Glutamatergic neuron (in vitro differentiated cells): ENCODE data around the gene METAP1. TPM values are rescaled to one million over a fixed set of nuclear protein-coding genes. Genes with fewer than 3 reads are reported as not detected.
"Not testable (repeated sequence)": the region's sequence is repeated elsewhere in the genome, so short reads cannot be mapped to it uniquely, and the experiment has no call there.

ENCODE experiments used
- DNase-seq: peaks from one replicate; pipeline ENCODE4 v3.0.0; 2022
- H3K27ac Mint-ChIP-seq: one replicate; pipeline ENCODE4 v1.8.0; 2020; ENCODE audit warnings: mild to moderate bottlenecking, mixed read lengths, inconsistent platforms; ENCODE audit not compliant: unreplicated experiment
- H3K27me3 Mint-ChIP-seq: one replicate; pipeline ENCODE4 v1.8.0; 2020; ENCODE audit warnings: mild to moderate bottlenecking, moderate library complexity, mixed read lengths, inconsistent platforms; ENCODE audit not compliant: unreplicated experiment
- H3K36me3 Mint-ChIP-seq: one replicate; pipeline ENCODE4 v1.8.0; 2020; ENCODE audit warnings: mild to moderate bottlenecking, mixed read lengths, inconsistent platforms; ENCODE audit not compliant: unreplicated experiment
- H3K4me1 Mint-ChIP-seq: one replicate; pipeline ENCODE4 v1.8.0; 2020; ENCODE audit warnings: mild to moderate bottlenecking, low read depth, mixed read lengths, inconsistent platforms; ENCODE audit not compliant: unreplicated experiment
- H3K4me3 Mint-ChIP-seq: one replicate; pipeline ENCODE4 v1.8.0; 2020; ENCODE audit warnings: mild to moderate bottlenecking, mixed read lengths, inconsistent platforms; ENCODE audit not compliant: unreplicated experiment
- H3K9me3 Mint-ChIP-seq: one replicate; pipeline ENCODE4 v1.8.0; 2020; ENCODE audit warnings: mild to moderate bottlenecking, moderate library complexity, mixed read lengths, inconsistent platforms; ENCODE audit not compliant: unreplicated experiment
- CTCF ChIP-seq: fragments of 200-600 bp; sonication (generic); IDR thresholded peaks from one replicate; pipeline ENCODE4 v1.5.0; 2021; ENCODE audit not compliant: partially characterized antibody, unreplicated experiment
- total RNA-seq: library from RNA; stranded (reverse); fragmentation: NEBNext Ultra II Directional; extraction: Animal tissue kit (Norgen Biotek cat#: 25700); gene quantifications from one replicate; pipeline ENCODE4 v1.2.1, GENCODE V29; 2021; ENCODE audit not compliant: unreplicated experiment

METAP1 gene
- total RNA-seq, 1 donor from 2014 or later: 26.2 TPM

- DNase-seq: no peak
- Mint-ChIP-seq H3K4me3 (no peak overlapping the region), H3K4me1 (peaks cover 8% of the 10 kb centered on the region), H3K27ac (no peak overlapping the region), H3K36me3 (peaks cover 4% of the 10 kb centered on the region), H3K27me3 (peaks cover 1% of the 10 kb centered on the region), H3K9me3 (no peaks in the 10 kb centered on the region)
- TF ChIP-seq CTCF: no peak
These were observed 27.7 kb upstream of the METAP1 start for GRCh38 chr4:98967786-98968329.

- H3K27ac Mint-ChIP-seq: no peak overlapping the region
- DNase-seq: no peak
- no peak overlapping the region for H3K4me3 Mint-ChIP-seq
- no peaks in the 10 kb centered on the region for H3K36me3 Mint-ChIP-seq
- H3K4me1 Mint-ChIP-seq: peaks cover 8% of the 10 kb centered on the region
- H3K9me3 Mint-ChIP-seq: no peaks in the 10 kb centered on the region
- peaks cover 1% of the 10 kb centered on the region for H3K27me3 Mint-ChIP-seq
- no peak for TF ChIP-seq CTCF
These were observed 25.4 kb upstream of the METAP1 start for GRCh38 chr4:98969878-98970785.

GRCh38 chr4:98976716-98977115 lies 18.8 kb upstream of the METAP1 start:
- DNase-seq: no peak
- no peaks in the 10 kb centered on the region for H3K9me3 Mint-ChIP-seq
- H3K4me3 Mint-ChIP-seq: no peak overlapping the region
- no peaks in the 10 kb centered on the region for H3K36me3 Mint-ChIP-seq
- no peaks in the 10 kb centered on the region for H3K27me3 Mint-ChIP-seq
- H3K4me1 Mint-ChIP-seq: no peaks in the 10 kb centered on the region
- H3K27ac Mint-ChIP-seq: no peak overlapping the region
- TF ChIP-seq CTCF: no peak

- DNase-seq: no peak
- H3K27me3 Mint-ChIP-seq: no peaks in the 10 kb centered on the region
- no peak overlapping the region for H3K27ac Mint-ChIP-seq
- TF ChIP-seq CTCF: no peak
- H3K9me3 Mint-ChIP-seq: no peaks in the 10 kb centered on the region
- no peaks in the 10 kb centered on the region for H3K36me3 Mint-ChIP-seq
- H3K4me3 Mint-ChIP-seq: no peak overlapping the region
- H3K4me1 Mint-ChIP-seq: no peaks in the 10 kb centered on the region
These were observed 18.0 kb upstream of the METAP1 start for GRCh38 chr4:98977557-98977956.

GRCh38 chr4:98987720-98988119 lies 7.8 kb upstream of the METAP1 start:
- H3K36me3 Mint-ChIP-seq: no peaks in the 10 kb centered on the region
- no peak overlapping the region for H3K4me3 Mint-ChIP-seq
- H3K27ac Mint-ChIP-seq: no peak overlapping the region
- no peak for TF ChIP-seq CTCF
- no peaks in the 10 kb centered on the region for H3K4me1 Mint-ChIP-seq
- no peaks in the 10 kb centered on the region for H3K27me3 Mint-ChIP-seq
- DNase-seq: no peak
- H3K9me3 Mint-ChIP-seq: no peaks in the 10 kb centered on the region

- not testable (repeated sequence) for H3K9me3 Mint-ChIP-seq, H3K4me1 Mint-ChIP-seq, H3K4me3 Mint-ChIP-seq, H3K36me3 Mint-ChIP-seq, H3K27ac Mint-ChIP-seq, DNase-seq, H3K27me3 Mint-ChIP-seq
These were observed 2.7 kb upstream of the METAP1 start for GRCh38 chr4:98992835-98993234.
